HG03108 (cell line): ENCODE measurements around the gene FHOD1.

Source experiments
- ATAC-seq: cut with Tn5 transposase; IDR thresholded peaks from one replicate; pipeline ENCODE4 v1.9.1; 2021; ENCODE audit warnings: moderate library complexity; ENCODE audit not compliant: unreplicated experiment

The FHOD1 gene

GRCh38 chr16:67193536-67193935 is 53.7 kb downstream of the FHOD1 start:
- no peak for ATAC-seq

- no peak for ATAC-seq
Measured at GRCh38 chr16:67192781-67193361, 54.4 kb downstream of the FHOD1 start.

- peak; percentile 87 for ATAC-seq
Measured at GRCh38 chr16:67191995-67192681, 55.1 kb downstream of the FHOD1 start, which contains the start of gene E2F4. Gene E2F4, plus strand, starts transcription at chr16:67192155. Its CDS starts 73 bp downstream, at chr16:67192228.

- no peak for ATAC-seq
Measured at GRCh38 chr16:67191411-67191994, 55.8 kb downstream of the FHOD1 start.

GRCh38 chr16:67190448-67191399 is 56.6 kb downstream of the FHOD1 start:
- no peak for ATAC-seq

GRCh38 chr16:67190041-67190440 is 57.2 kb downstream of the FHOD1 start, which contains the start of gene EXOC3L1:
Gene EXOC3L1, minus strand, starts transcription at chr16:67190136. Its CDS starts 460 bp downstream, at chr16:67189676.
- no peak for ATAC-seq

- ATAC-seq = no peak
Measured at GRCh38 chr16:67188798-67189197, 58.5 kb downstream of the FHOD1 start.

GRCh38 chr16:67188323-67188722 is 59.0 kb downstream of the FHOD1 start:
- ATAC-seq = no peak

GRCh38 chr16:67187175-67187890 is 59.9 kb downstream of the FHOD1 start:
- no peak for ATAC-seq

GRCh38 chr16:67186550-67186950 is 60.7 kb downstream of the FHOD1 start:
- ATAC-seq = no peak

- no peak for ATAC-seq
Measured at GRCh38 chr16:67185651-67186134, 61.6 kb downstream of the FHOD1 start.

- ATAC-seq = no peak
Measured at GRCh38 chr16:67184995-67185650, 62.2 kb downstream of the FHOD1 start.

GRCh38 chr16:67184453-67184994 is 62.8 kb downstream of the FHOD1 start:
- no peak for ATAC-seq

- ATAC-seq = peak; percentile 90
Measured at GRCh38 chr16:67183627-67184452, 63.4 kb downstream of the FHOD1 start, which contains the start of gene MATCAP1. Gene MATCAP1, minus strand, starts transcription at chr16:67183963. Its CDS starts 3,353 bp downstream, at chr16:67180610.

GRCh38 chr16:67183284-67183626 is 64.0 kb downstream of the FHOD1 start:
- ATAC-seq = no peak

- no peak for ATAC-seq
Measured at GRCh38 chr16:67182288-67182687, 65.0 kb downstream of the FHOD1 start.

GRCh38 chr16:67181346-67181745 is 65.9 kb downstream of the FHOD1 start:
- no peak for ATAC-seq

GRCh38 chr16:67180166-67180565 is 67.1 kb downstream of the FHOD1 start:
- no peak for ATAC-seq
